HG02571 (cell line): ENCODE data around the gene BEAN1.

Experiments used
- ATAC-seq: cut with Tn5 transposase; IDR thresholded peaks from one replicate; pipeline ENCODE4 v1.9.1; 2021; ENCODE audit warnings: mild to moderate bottlenecking, moderate library complexity; ENCODE audit not compliant: unreplicated experiment

BEAN1 gene

GRCh38 chr16:66427036-66427860, at the start of gene BEAN1:
BEAN1 (plus strand) TSS chr16:66427295; CDS start chr16:66437677, 10,382 bp downstream.
- no peak for ATAC-seq

GRCh38 chr16:66377324-66377723, 49.8 kb upstream of the BEAN1 start:
- ATAC-seq, result no peak

- no peak for ATAC-seq
Observed at GRCh38 chr16:66378741-66379570, 48.1 kb upstream of the BEAN1 start.

GRCh38 chr16:66379571-66379941, 47.5 kb upstream of the BEAN1 start:
- no peak for ATAC-seq

GRCh38 chr16:66380421-66380820, 46.7 kb upstream of the BEAN1 start:
- no peak for ATAC-seq

GRCh38 chr16:66381585-66382170, 45.4 kb upstream of the BEAN1 start:
- ATAC-seq, result no peak

GRCh38 chr16:66382171-66382965, 44.7 kb upstream of the BEAN1 start:
- ATAC-seq, result no peak

GRCh38 chr16:66382966-66383299, 44.2 kb upstream of the BEAN1 start:
- no peak for ATAC-seq

- ATAC-seq, result no peak
Observed at GRCh38 chr16:66383551-66383950, 43.5 kb upstream of the BEAN1 start.

- no peak for ATAC-seq
Observed at GRCh38 chr16:66385415-66385814, 41.7 kb upstream of the BEAN1 start.

- no peak for ATAC-seq
Observed at GRCh38 chr16:66386629-66387622, 40.2 kb upstream of the BEAN1 start.

GRCh38 chr16:66387817-66388332, 39.2 kb upstream of the BEAN1 start:
- ATAC-seq, result no peak

GRCh38 chr16:66388350-66389139, 38.5 kb upstream of the BEAN1 start:
- no peak for ATAC-seq

GRCh38 chr16:66389256-66390176, 37.6 kb upstream of the BEAN1 start:
- no peak for ATAC-seq

- no peak for ATAC-seq
Observed at GRCh38 chr16:66390346-66391108, 36.6 kb upstream of the BEAN1 start.

GRCh38 chr16:66391726-66392670, 35.1 kb upstream of the BEAN1 start:
- ATAC-seq, result no peak
